Measurements from ENCODE around the gene RIPOR3.

GRCh38 chr20:50676858-50677257 is 14.5 kb downstream of the RIPOR3 start:
- TF ChIP-seq CTCF (IDR thresholded peaks at IDR 0.05; ENCODE audit: insufficient read depth, low read length, poor library complexity, severe bottlenecking), result no peak
- no peak for TF ChIP-seq EZH2phosphoT487 (conservative IDR thresholded peaks at IDR 0.05; ENCODE audit: low read length)
